Erythroblast (primary cell): ENCODE results near the gene SRD5A3.

Experiments used
- GATA1 ChIP-seq: IDR thresholded peaks from 2 replicates; pipeline ENCODE4 v1.6.1; 2011; ENCODE audit warnings: low read depth, mild to moderate bottlenecking, control low read depth, low read length, moderate library complexity
- POLR2A ChIP-seq: IDR thresholded peaks from 2 replicates; pipeline ENCODE4 v1.6.1; 2011; ENCODE audit warnings: mild to moderate bottlenecking, low read length

DNA sequence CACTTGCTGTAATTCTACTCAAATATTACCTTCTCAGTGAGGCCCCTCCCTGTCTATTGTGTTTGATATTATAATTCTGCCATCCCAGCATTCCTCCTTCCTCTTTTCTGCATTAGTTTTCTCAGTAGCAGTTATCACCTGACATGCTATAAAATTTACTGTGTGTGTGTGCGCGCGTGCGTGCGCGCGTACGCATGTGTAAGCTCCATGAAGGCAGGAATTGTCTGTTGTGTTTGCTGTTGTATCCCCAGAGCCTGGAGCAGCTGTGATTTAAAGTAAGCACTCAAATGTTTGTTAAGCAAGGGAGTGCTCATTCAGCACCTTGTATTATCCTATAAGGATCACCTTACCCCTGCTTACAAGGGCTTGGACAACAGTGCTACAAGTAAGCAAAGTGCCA, 8.6 kb downstream of the SRD5A3 start:
- no peak for TF ChIP-seq POLR2A
- no peak for TF ChIP-seq GATA1
